ENCODE data around the gene FLOT1.
A peak's percentile ranks its signal among the peaks of the same experiment; 100 is the strongest.

DNA sequence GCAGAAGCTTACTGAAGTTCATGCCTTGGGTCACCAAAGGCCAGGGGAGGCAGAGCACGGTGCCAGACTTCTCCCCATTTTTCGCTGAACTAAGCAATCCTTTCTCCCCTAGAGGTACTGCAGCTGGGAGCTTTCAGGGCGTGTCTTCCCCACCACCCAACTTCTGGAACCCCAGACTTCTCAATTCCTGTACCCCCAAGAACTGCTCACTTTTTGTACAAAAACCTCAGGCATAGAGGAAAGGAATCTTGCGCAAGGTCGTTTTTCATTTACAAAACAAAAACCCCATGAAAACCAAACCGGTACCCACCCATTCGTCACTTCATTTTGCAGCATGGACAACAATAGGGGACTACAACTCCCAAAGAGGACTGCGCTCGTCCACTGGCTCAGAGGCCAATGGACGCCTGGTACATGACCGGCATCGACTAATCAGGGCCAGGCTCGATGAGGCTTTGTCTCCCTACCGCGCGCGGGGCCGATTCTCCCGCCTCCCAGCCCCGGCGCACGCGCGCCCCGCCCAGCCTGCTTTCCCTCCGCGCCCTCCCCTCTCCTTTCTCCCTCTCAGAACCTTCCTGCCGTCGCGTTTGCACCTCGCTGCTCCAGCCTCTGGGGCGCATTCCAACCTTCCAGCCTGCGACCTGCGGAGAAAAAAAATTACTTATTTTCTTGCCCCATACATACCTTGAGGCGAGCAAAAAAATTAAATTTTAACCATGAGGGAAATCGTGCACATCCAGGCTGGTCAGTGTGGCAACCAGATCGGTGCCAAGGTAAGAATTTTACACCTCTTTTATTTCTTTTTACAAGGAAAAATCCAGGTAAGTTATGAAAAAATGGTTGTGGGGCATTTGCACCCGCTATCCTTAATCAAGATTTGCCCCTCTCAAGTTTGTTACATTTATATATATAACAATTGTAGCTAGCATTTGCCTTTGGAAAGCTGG is 22.4 kb downstream of the FLOT1 start, which contains the start of gene TUBB:
- no peak for TF ChIP-seq FOXA1 (IDR thresholded peaks at IDR 0.05)
- no peak for TF ChIP-seq CTBP1 (IDR thresholded peaks at IDR 0.05; ENCODE audit: borderline replicate concordance)
- TF ChIP-seq ARNT (IDR thresholded peaks at IDR 0.05): no peak
- no peak for TF ChIP-seq SP1 (IDR thresholded peaks at IDR 0.05)
- TF ChIP-seq LEF1 (IDR thresholded peaks at IDR 0.05; ENCODE audit: borderline replicate concordance): no peak
- no peak for TF ChIP-seq FOXK2 (IDR thresholded peaks at IDR 0.05)
- TF ChIP-seq BHLHE40 (IDR thresholded peaks at IDR 0.05; ENCODE audit: borderline replicate concordance): no peak
- peak; percentile 71 for TF ChIP-seq ELF4 (IDR thresholded peaks at IDR 0.05)
- no peak for TF ChIP-seq ZNF384 (IDR thresholded peaks at IDR 0.05)
- no peak for TF ChIP-seq SUZ12 (IDR thresholded peaks at IDR 0.05)

Data from HEK293T (cell line).